Neuronal stem cell (in vitro differentiated cells): ENCODE data around the gene BPHL.
"Not testable (repeated sequence)": the region's sequence is repeated elsewhere in the genome, so short reads cannot be mapped to it uniquely, and the experiment has no call there.

Experiments used
- DNase-seq: peaks from one replicate; pipeline ENCODE4 v3.0.0-alpha.2; 2013; ENCODE audit warnings: low spot score
- H2AFZ ChIP-seq: one replicate; pipeline ENCODE4 v1.6.1; 2013; ENCODE audit warnings: mild to moderate bottlenecking, low read length, inconsistent platforms
- H2AK5ac ChIP-seq: 2 replicates; pipeline ENCODE4 v1.6.1; 2013; ENCODE audit warnings: low read depth, mild to moderate bottlenecking, inconsistent platforms, low read length, moderate library complexity, mixed read lengths
- H2BK120ac ChIP-seq: 2 replicates; pipeline ENCODE4 v1.6.1; 2013; ENCODE audit warnings: low read depth, mild to moderate bottlenecking, inconsistent platforms, low read length, moderate library complexity, mixed read lengths
- H2BK12ac ChIP-seq: one replicate; pipeline ENCODE4 v1.6.1; 2013; ENCODE audit warnings: low read length, inconsistent platforms
- H2BK15ac ChIP-seq: 2 replicates; pipeline ENCODE4 v1.6.1; 2013; ENCODE audit warnings: mild to moderate bottlenecking, low read length, inconsistent platforms, mixed read lengths
- H2BK5ac ChIP-seq: one replicate; pipeline ENCODE4 v1.6.1; 2013; ENCODE audit warnings: inconsistent platforms, mild to moderate bottlenecking, low read length, moderate library complexity
- H3K14ac ChIP-seq: one replicate; pipeline ENCODE4 v1.6.1; 2013; ENCODE audit warnings: low read length, inconsistent platforms
- H3K18ac ChIP-seq: 2 replicates; pipeline ENCODE4 v1.6.1; 2013; ENCODE audit warnings: low read length, inconsistent platforms
- H3K23ac ChIP-seq: 2 replicates; pipeline ENCODE4 v1.6.1; 2013; ENCODE audit warnings: low read depth, mild to moderate bottlenecking, mixed read lengths, low read length, inconsistent platforms; ENCODE audit not compliant: poor library complexity
- H3K27ac ChIP-seq: replicated peaks from 3 replicates; pipeline ENCODE4 v1.5.1; 2013; ENCODE audit warnings: low read length, inconsistent platforms
- H3K27me3 ChIP-seq, 3 experiments: 2 replicates each; pipeline ENCODE4 v1.6.1; 2013; ENCODE audit warnings: low read length in 3 of 3, mild to moderate bottlenecking in 2 of 3, inconsistent platforms in 1 of 3, low read depth in 1 of 3, mixed read lengths in 1 of 3, moderate library complexity in 1 of 3; ENCODE audit not compliant: control insufficient read depth in 3 of 3, insufficient read depth in 3 of 3
- H3K36me3 ChIP-seq, 2 donors: replicated peaks in 1 of 2; 2 replicates each; pipeline ENCODE4 v1.6.1; 2013; ENCODE audit warnings: low read length in 2 of 2; ENCODE audit not compliant: control insufficient read depth in 2 of 2, insufficient read depth in 2 of 2
- H3K4ac ChIP-seq: 2 replicates; pipeline ENCODE4 v1.6.1; 2013; ENCODE audit warnings: inconsistent platforms, mild to moderate bottlenecking, low read length, moderate library complexity
- H3K4me1 ChIP-seq, 2 donors: 1 replicate in 1 of 2; 2 replicates in 1 of 2; pipeline ENCODE4 v1.6.1; 2013; ENCODE audit warnings: low read length in 2 of 2, low read depth in 1 of 2; ENCODE audit not compliant: control insufficient read depth in 2 of 2, insufficient read depth in 1 of 2
- H3K4me2 ChIP-seq: one replicate; pipeline ENCODE4 v1.6.1; 2013; ENCODE audit warnings: mild to moderate bottlenecking, low read length, inconsistent platforms; ENCODE audit not compliant: insufficient read depth, poor library complexity, severe bottlenecking
- H3K4me3 ChIP-seq, 2 donors: 2 replicates each; pipeline ENCODE4 v1.5.1; 2013; ENCODE audit warnings: low read length in 2 of 2, mild to moderate bottlenecking in 2 of 2, inconsistent platforms in 1 of 2, moderate library complexity in 1 of 2
- H3K79me1 ChIP-seq: one replicate; pipeline ENCODE4 v1.6.1; 2013; ENCODE audit warnings: low read depth, mild to moderate bottlenecking, inconsistent platforms, low read length, moderate library complexity
- H3K9ac ChIP-seq: one replicate; pipeline ENCODE4 v1.6.1; 2013; ENCODE audit warnings: mild to moderate bottlenecking, low read depth, low read length, inconsistent platforms; ENCODE audit not compliant: poor library complexity
- H3K9me3 ChIP-seq, 2 donors: replicated peaks in 1 of 2; 2 replicates each; pipeline versions ENCODE3 to v1.6.1; 2013; ENCODE audit warnings: low read length in 2 of 2, mild to moderate bottlenecking in 2 of 2, inconsistent platforms in 1 of 2, low read depth in 1 of 2, mixed read lengths in 1 of 2, moderate library complexity in 1 of 2; ENCODE audit not compliant: control insufficient read depth in 2 of 2, insufficient read depth in 1 of 2
- H4K8ac ChIP-seq: one replicate; pipeline ENCODE4 v1.6.1; 2013; ENCODE audit warnings: low read depth, mild to moderate bottlenecking, inconsistent platforms, low read length, moderate library complexity
- H4K91ac ChIP-seq: one replicate; pipeline ENCODE4 v1.6.1; 2013; ENCODE audit warnings: low read length, low read depth, mild to moderate bottlenecking, inconsistent platforms; ENCODE audit not compliant: poor library complexity
- WGBS, 2 donors: extraction: QIAGEN DNeasy Blood & Tissue Kit; methylation state at CpG; one replicate each; pipeline ENCODE4 v1.1.7; 2013; ENCODE audit warnings: missing lambda C conversion rate in 2 of 2, mixed read lengths in 1 of 2; ENCODE audit not compliant: insufficient read length in 2 of 2, insufficient replicate concordance in 1 of 2; ENCODE audit errors: extremely low coverage in 2 of 2; 5-methylcytosine and 5-hydroxymethylcytosine counted together

The BPHL gene

GRCh38 chr6:3178666-3179065, 60.2 kb downstream of the BPHL start:
- not testable (repeated sequence) for H3K27ac ChIP-seq, H2AK5ac ChIP-seq, H3K4me3 ChIP-seq, H2BK120ac ChIP-seq, H3K9me3 ChIP-seq, H3K36me3 ChIP-seq, H3K4me2 ChIP-seq, H4K8ac ChIP-seq, H3K4ac ChIP-seq, H2BK15ac ChIP-seq, DNase-seq, H3K27me3 ChIP-seq, H2BK12ac ChIP-seq, H2BK5ac ChIP-seq, H2AFZ ChIP-seq, H3K23ac ChIP-seq, H3K79me1 ChIP-seq, H3K14ac ChIP-seq, H3K18ac ChIP-seq, H4K91ac ChIP-seq, H3K9ac ChIP-seq
- no CpG with 5 or more reads among the region's 8 CpGs for WGBS, 2 donors
- peaks cover under 1 to 15% of the 10 kb centered on the region in 2 donors for H3K4me1 ChIP-seq

- H2AFZ ChIP-seq, H3K14ac ChIP-seq, H3K4ac ChIP-seq, H3K79me1 ChIP-seq, H3K18ac ChIP-seq, DNase-seq, H2BK5ac ChIP-seq, H3K27me3 ChIP-seq, H2BK120ac ChIP-seq, H3K9ac ChIP-seq, H3K4me2 ChIP-seq, H4K8ac ChIP-seq, H4K91ac ChIP-seq, H3K27ac ChIP-seq, H3K23ac ChIP-seq, H2AK5ac ChIP-seq, H2BK15ac ChIP-seq, H2BK12ac ChIP-seq: not testable (repeated sequence)
- Histone ChIP-seq H3K9me3 (peaks cover 5 to 12% of the 10 kb centered on the region in 2 donors), H3K4me1 (peaks cover 3 to 15% of the 10 kb centered on the region in 2 donors), H3K4me3 (peak overlapping the region in 1 of 2 donors; percentile 44), H3K36me3 (peaks cover 0 to 15% of the 10 kb centered on the region in 2 donors)
- WGBS, 2 donors: no CpG with 5 or more reads among the region's 8 CpGs
Observed at GRCh38 chr6:3179945-3180344, 61.4 kb downstream of the BPHL start.

- H4K91ac ChIP-seq: no peak overlapping the region
- H3K27ac ChIP-seq: no peak overlapping the region
- H2BK12ac ChIP-seq: no peak overlapping the region
- H2AFZ ChIP-seq: no peak overlapping the region
- H3K9ac ChIP-seq: no peak overlapping the region
- H3K9me3 ChIP-seq: peaks cover 5 to 12% of the 10 kb centered on the region in 2 donors
- peaks cover 3 to 11% of the 10 kb centered on the region in 2 donors for H3K4me1 ChIP-seq
- no peak overlapping the region for H2BK120ac ChIP-seq
- H3K4me3 ChIP-seq: no peak overlapping the region
- H3K4ac ChIP-seq: no peak overlapping the region
- no peak overlapping the region for H4K8ac ChIP-seq
- H3K14ac ChIP-seq: no peak overlapping the region
- H3K4me2 ChIP-seq: no peak overlapping the region
- no peak overlapping the region for H3K18ac ChIP-seq
- H3K36me3 ChIP-seq: peaks cover 0 to 15% of the 10 kb centered on the region in 2 donors
- H2BK5ac ChIP-seq: no peak overlapping the region
- H3K23ac ChIP-seq: no peak overlapping the region
- no CpG with 5 or more reads among the region's 2 CpGs for WGBS, 2 donors
- no peaks in the 10 kb centered on the region for H3K27me3 ChIP-seq
- no peak overlapping the region for H2BK15ac ChIP-seq
- no peaks in the 10 kb centered on the region for H3K79me1 ChIP-seq
- no peak for DNase-seq
- H2AK5ac ChIP-seq: no peak overlapping the region
Observed at GRCh38 chr6:3181105-3181504, 62.6 kb downstream of the BPHL start.

- peaks cover 5 to 14% of the 10 kb centered on the region in 2 donors for H3K9me3 ChIP-seq
- no CpG with 5 or more reads among the region's 4 CpGs for WGBS, 2 donors
- H2AK5ac ChIP-seq: no peak overlapping the region
- no peak overlapping the region for H3K14ac ChIP-seq
- no peak overlapping the region for H3K4ac ChIP-seq
- DNase-seq: no peak
- no peak overlapping the region for H2AFZ ChIP-seq
- H2BK15ac ChIP-seq: no peak overlapping the region
- no peak overlapping the region for H2BK120ac ChIP-seq
- H3K36me3 ChIP-seq: peaks cover 0 to 21% of the 10 kb centered on the region in 2 donors
- H3K23ac ChIP-seq: no peak overlapping the region
- no peak overlapping the region for H3K4me2 ChIP-seq
- H3K79me1 ChIP-seq: no peaks in the 10 kb centered on the region
- no peak overlapping the region for H3K4me3 ChIP-seq
- H3K18ac ChIP-seq: no peak overlapping the region
- no peak overlapping the region for H3K27ac ChIP-seq
- H3K4me1 ChIP-seq: peaks cover 3 to 4% of the 10 kb centered on the region in 2 donors
- no peak overlapping the region for H2BK5ac ChIP-seq
- no peak overlapping the region for H4K8ac ChIP-seq
- no peaks in the 10 kb centered on the region for H3K27me3 ChIP-seq
- no peak overlapping the region for H3K9ac ChIP-seq
- H4K91ac ChIP-seq: no peak overlapping the region
- H2BK12ac ChIP-seq: no peak overlapping the region
Observed at GRCh38 chr6:3183066-3183465, 64.6 kb downstream of the BPHL start.
